ENCODE data around the gene RAP1GAP.
"Not testable (repeated sequence)": the region's sequence is repeated elsewhere in the genome, so short reads cannot be mapped to it uniquely, and the experiment has no call there.

RAP1GAP gene

GRCh38 chr1:21674957-21675356, 5.8 kb upstream of the RAP1GAP start:
- DNase-seq: no peak

GRCh38 chr1:21673853-21674252, 4.7 kb upstream of the RAP1GAP start:
- DNase-seq: not testable (repeated sequence)

GRCh38 chr1:21673277-21673780, 4.2 kb upstream of the RAP1GAP start:
- no peak for DNase-seq

DNA sequence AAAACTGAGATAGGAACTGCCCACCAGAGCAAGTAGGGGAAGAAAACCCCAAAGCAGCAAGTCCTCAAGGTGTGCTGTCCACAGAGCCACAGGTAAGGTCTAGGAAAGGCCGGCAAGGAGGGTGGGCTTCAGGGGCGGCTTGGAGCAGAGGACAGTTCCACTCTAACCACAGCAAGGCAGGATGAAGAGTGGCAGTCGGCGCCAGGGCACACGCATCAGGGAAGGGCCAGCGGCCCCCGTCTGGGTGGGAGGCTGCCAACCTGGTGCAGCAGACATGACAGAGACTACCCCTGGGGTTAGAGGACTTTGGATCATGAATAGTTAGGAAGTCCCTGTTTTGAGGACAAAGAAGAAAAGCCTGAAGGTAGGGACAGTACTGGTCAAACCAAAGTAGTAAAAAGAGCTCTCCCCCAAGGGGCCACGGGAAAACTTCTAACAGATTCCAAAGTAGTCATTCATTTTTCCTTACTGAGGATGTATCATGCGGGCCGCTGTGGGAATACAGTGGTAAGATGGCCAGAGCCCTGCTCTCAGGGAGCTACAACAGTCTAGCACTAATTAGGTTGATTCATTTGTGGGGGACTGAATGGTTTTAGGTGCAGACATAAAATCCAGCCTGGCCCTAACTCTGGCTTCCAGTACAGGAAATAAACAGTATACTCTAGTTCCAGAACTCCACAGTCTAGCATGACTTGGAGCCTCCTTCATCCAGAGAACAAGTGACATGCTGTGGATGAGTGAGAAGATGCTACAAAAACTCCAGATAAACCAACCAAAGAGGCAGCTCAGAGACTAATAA, 3.5 kb upstream of the RAP1GAP start:
- DNase-seq: no peak

- no peak for DNase-seq
These were observed 2.8 kb upstream of the RAP1GAP start for GRCh38 chr1:21671915-21672314.

DNA sequence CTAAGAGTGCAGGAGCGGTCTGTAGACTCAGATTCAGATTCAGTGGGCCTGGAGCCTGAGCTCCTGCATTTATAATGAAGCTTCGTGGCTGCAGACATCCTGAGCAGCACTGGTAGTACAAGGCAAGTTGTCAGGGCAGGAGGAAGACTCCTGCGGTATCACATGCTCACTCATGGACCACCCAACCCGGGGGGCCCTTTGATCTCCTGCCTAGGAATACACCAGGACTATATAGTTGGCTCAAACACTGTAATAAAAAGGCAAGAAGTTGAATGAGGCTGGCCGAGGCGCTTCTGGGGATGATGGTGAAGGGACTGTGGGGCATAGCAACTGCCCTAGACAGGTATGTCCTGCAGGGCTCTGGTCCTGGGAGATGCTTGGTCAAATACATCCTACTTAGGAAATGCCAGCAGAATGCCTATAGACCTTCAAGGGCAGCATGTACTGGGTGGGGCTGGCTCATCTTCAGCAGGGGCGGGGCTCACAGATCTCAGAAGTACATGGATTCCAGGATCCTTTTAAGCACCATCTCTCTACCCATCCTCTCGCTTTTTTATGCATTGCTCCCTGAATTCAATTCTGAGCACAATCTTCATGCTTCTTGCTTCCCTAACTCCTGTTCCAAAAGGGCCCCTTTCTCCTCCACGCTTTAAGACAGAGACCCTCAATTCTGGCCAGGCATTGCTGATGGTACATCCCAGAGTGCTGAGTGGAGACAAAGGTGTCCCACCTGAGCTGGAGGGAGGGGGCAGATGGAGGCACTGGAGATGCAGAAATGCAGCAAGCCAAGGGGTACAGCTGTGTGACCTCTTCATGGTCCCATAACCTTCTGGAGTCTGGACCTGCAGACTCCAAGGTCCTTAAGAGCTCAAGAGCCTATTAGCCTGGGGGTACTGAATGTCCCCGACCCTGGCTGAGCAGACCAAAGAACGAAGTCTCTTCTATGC, 2.1 kb upstream of the RAP1GAP start:
- DNase-seq: no peak

DNA sequence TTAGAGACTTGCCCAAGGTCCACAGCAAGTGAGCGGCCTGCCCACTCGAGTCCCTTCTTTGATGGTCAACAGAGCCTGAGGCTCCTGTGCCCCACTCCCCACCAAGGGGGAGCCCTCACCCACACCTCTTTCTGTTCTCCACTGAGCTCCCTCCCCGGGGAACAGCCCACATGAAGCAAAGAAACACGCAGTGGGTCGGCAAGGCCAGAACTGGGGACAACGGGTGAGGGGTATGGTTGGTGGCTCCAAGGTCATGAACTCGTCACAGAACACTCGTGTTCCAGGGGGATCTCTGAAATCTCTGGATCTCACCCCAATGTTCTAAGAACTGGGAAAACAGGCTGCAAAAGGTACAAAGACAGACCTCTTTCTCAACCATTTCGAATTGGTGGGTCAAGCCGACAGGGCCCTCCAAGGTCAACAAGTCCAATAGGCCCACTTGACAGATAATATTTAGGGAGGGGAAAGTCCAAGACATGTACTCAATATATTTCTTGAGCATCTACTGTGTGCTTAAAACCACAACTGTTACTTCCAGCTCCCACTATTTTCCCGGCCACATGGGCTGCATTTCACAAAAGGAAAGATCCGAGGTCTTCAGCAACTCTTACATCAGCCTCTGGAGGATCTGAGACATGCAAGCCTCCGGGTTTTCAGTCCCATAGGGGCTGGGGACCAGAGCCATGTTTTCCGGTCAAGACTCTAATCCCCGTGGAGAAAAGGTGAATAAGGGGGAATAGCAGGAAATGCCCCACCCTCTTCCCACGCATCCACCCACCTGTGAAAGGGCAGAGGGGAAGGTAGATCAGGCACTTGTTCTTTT, 1.1 kb upstream of the RAP1GAP start:
- DNase-seq: no peak

DNA sequence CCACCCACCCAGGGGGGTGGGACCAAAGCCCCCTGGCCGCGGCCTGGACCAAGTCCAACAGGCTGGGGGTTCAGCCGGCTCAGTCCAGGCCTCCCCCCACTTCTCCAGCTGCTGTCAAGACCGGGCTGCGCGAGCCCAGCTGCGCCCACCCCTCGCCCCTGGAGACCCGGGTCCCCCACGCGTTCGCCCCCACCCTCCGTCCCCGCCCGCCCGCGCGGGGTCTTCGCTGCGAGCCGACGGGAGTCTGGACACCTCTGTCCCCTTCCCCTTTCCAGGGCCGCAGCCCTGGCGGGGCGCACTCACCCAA, 253 bp downstream of the RAP1GAP start:
- no peak for DNase-seq

GRCh38 chr1:21668232-21668950, 766 bp downstream of the RAP1GAP start:
- DNase-seq: no peak

DNA sequence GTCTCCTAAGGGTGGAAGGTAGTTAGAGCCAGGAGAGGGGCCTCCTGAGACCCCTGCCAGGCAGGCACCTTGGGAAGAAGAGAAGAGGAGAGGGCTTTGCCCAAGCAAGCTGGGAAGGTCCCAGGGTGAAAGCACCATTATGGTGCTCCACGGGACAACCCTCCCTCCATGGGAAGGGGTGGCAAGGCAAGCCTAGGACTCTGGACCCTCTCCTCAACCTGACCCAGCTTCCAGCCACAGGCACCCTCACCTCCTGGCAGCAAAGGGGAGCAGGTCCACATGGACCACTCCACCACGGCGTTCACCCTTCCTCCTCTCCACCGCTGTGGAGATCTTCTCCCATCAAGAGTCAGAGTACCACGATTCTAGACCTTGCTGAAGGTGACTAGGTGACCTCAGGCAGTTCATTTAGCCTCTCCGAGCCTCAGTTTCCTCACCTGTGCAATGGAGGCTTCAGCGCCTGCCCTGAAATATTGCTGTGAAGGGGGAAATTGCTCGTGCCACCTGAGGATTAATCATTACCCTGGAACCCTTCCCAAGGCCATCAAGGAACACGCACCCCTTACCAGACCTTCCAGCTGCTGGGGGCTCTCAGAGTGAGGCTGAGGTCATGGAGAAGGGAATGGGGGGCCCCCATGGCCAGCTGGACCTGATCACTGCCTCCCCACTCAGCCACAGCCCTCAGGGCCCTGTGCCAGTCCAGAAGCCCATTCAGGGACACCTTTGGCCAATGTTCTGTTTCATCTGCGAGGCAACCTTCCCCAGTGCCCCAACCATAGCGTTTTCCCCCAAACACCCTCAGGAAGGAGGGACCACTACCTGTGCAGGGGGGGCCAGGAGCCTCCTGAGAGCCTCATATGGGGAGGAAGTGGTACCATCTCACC, 1.6 kb downstream of the RAP1GAP start:
- no peak for DNase-seq

- no peak for DNase-seq
These were observed 2.4 kb downstream of the RAP1GAP start for GRCh38 chr1:21666576-21667320.

DNA sequence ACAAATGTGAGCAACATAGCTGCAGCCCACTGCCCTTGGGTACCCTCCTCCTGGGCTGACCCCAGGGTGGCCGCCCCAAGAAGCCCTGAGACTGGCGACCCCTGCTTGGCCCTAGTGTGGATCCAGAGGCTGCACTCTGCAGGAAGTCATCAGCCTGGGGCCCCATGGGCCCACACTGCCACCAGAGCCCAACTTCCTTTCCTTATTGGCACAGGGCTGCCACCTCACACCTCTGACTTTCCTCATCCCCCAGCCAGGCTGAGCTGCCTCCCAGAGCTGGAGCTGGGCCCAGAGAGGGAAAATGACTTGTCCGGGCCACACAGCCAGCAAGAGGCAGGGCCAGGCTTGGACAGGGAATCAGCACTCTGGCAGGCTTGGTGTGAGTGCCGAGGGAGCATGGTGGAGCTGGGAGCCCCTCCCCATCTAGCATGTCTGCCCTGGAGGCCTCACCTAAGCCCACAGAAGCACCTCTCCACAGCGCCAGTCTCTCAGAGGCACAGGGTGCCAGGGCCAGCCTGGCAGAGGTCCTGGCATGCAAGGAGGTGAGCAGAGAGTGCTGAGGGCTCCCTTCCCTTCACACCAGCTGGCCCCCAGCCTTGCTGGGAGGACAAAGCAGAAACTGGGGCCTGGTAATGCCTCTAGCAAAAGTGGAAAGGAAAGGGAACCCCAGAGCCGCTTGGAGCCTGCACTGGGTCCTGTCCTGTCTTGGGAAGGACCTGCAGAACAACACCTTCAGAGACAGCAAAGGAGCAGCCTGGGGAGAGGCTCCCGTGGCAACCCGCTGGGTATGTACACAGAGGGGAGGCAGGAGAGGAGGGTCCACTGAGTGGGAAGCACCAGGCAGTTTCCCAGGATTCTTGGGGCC, 3.2 kb downstream of the RAP1GAP start:
- no peak for DNase-seq

DNA sequence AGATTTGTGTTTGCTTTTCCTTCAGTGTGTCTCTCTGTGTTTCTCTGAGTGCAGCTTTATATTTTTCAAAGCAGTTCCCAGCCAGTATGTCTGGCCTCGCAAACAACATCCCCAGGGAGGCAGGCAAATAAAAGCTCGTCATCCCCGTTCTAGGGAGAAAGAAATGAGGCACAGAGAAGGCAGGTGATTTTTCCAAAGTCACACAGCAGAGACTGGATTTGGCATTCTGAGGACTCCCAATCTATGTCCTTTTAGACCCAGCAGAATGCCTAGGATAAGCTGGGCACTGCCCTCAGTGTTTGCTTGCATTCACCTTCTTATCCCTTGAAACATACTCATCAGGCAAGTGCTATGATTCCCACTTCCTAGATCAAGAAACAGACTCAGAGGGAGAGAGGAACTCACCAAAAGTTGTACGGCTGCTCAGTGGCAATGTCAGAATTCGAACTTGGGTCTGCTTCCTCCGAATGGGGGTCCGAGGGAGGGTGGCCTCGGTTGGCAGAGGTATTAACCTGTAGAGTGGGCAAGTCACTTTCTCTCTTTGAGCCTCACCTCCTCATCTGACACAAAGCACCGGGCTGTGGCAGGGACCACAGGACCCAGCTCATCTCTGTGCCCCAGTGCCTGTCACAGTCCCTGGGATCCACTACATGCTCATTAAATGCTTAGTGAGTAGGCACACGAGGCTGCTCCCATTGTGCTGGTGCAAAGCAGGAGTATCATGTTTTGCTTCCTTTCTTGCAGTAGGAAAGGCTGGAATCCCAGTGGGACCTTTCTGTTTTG, 4.2 kb downstream of the RAP1GAP start:
- DNase-seq: no peak

GRCh38 chr1:21663951-21664805, 5.0 kb downstream of the RAP1GAP start:
- no peak for DNase-seq

DNA sequence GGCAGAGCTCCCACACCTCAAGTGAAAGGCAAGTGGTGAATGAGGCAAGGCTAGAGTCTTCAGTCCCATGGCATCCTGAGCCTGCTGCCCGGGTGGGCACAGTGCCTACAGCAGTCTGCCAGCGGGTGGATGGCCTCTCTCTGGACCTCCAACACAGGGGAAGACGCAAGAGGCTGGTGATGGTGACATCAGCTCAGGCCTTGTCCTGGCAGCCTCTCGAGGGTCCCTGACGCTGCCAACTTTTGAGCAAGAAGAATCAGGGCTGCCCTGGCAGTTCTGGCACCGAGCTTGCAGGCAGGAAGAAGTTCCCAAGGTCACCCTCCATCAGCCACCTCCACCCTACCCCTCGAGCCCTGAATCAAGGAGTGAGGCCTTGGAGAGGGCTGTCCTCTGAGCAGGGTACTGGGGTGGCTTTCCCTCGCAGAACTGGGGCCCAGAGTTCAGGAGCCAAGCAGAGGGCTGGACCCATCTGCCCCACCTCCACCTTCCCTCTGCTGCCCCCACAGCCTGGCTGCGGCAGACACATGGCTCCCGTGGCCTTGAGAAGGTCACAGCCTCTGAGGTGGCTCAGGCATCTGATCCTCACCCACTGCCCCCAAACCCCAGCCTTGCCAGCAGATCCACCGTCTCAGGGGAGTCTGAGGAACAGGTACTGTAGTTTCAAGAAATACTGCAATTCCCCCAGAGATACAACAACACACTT, 5.8 kb downstream of the RAP1GAP start:
- DNase-seq: no peak

DNA sequence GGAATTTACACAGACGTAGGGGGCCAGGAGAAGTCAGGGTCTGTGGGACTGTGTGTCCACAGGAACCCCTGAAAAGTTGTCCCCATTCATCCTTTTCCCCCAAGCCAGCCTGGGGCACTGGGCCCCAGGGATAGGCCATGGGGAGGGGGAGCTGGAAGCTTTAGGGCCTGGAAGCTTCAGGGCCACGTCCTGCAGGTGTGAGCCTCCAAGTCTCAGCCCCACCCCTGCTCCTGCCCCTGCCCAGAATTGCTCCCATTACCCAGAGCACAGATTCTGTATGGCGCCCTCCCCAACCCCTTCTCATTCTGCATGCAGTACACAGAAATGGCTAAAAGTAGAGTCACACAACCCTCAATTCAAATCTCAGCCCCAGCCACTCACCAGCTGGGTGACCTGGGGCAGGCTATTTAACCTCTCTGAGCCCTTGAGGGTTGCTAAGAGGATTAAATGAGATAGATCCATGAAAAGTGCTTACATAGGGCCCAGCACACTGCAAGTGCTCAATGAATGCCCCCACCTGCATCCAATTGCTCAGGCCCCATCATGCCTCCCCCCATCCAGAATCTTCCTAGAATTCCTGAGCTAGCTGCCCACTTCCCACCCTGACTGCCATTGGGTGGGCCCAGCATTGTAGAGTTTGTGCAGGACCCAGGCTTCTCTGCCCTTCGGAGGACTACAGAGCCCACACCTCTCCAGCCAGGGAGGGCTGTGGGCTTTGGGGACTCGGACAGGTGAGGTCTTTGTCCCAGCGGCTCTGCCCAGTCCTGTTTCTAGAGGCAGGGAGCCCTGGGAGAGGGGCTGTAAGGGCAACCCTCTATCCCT, 6.5 kb downstream of the RAP1GAP start:
- DNase-seq: no peak

All from stimulated activated CD4-positive, alpha-beta T cell treated with anti-CD3 and anti-CD28 coated beads, Interleukin-4, amount 100 ng/mL, for 1 hour (primary cell).